ENCODE results near the gene ANO9.

The ANO9 gene

GRCh38 chr11:382081-382629 lies 59.7 kb downstream of the ANO9 start:
- no peak for DNase-seq (ENCODE audit: low read depth)

- no peak for DNase-seq (ENCODE audit: low read depth)
Measured at GRCh38 chr11:381501-382072, 60.2 kb downstream of the ANO9 start.

DNA sequence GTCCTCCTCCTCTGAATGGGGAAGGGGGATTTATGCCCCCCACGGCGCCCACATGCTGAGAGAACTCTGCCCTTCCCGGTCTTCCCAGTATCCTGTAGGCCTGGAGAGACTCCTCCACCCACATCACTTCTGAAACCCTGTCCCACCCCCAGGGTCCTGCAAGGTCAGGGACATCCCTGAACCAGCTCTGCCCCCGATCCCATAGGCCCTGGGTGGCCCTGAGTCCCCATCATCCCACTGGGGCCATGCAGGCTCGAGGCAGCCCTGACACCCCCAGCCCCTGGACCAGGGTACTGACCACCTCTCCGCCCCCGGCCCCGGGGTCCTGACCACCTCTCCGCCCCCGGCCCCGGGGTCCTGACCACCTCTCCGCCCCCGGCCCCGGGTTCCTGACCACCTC lies 60.8 kb downstream of the ANO9 start:
- DNase-seq (ENCODE audit: low read depth) = no peak

GRCh38 chr11:380491-380890 lies 61.3 kb downstream of the ANO9 start:
- DNase-seq (ENCODE audit: low read depth) = no peak

DNA sequence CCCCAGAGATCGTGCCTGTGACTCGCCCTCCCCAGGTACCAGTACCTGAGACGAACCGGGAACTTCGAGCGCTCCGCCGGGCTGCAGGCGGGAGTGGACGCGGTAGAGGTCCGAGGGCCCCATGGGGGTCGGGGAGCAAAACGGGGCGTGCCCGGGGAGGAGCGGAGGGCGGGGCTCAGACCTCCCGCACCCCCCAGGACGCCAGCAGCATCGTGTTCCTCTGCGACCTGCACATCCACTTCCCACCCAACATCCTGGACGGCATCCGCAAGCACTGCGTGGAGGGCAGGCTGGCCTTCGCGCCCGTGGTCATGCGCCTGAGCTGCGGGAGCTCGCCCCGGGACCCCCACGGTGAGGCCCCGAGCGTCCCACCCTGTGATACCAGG lies 61.7 kb downstream of the ANO9 start:
- DNase-seq (ENCODE audit: low read depth) = no peak

DNA sequence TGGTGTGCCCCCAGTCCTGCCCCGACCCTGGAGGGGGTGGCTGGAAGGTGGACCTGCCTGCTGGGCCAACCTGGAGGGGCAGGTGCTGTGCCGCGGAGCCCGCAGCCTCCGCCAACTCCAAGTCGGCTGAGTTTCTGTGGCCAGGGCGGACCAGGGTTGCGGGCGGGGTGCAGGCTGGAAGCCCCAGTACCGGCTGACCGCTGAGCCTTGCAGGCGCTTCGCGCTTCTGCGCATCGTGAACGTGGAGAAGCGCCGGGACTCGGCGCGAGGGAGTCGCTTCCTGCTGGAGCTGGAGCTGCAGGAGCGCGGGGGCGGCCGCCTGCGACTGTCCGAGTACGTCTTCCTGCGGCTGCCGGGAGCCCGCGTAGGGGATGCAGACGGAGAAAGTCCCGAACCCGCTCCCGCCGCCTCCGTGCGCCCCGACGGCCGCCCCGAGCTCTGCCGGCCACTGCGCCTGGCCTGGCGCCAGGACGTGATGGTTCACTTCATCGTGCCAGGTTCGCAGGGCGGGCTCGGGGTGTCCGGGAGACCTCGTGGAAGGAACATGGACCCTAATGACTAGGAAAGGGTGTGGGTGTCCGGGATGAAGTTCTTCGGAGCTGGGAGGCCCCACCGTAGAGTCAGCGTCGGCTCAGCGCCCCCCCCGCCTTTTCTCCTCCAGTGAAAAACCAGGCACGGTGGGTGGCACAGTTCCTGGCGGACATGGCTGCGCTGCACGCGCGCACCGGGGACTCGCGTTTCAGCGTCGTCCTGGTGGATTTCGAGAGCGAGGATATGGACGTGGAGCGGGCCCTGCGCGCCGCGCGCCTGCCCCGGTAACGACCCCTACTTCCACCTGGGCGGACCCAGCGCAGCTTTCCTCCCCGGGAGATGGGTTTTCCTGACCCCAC lies 62.4 kb downstream of the ANO9 start:
- DNase-seq (ENCODE audit: low read depth) = no peak

GRCh38 chr11:377883-378500 lies 63.8 kb downstream of the ANO9 start:
- no peak for DNase-seq (ENCODE audit: low read depth)

DNA sequence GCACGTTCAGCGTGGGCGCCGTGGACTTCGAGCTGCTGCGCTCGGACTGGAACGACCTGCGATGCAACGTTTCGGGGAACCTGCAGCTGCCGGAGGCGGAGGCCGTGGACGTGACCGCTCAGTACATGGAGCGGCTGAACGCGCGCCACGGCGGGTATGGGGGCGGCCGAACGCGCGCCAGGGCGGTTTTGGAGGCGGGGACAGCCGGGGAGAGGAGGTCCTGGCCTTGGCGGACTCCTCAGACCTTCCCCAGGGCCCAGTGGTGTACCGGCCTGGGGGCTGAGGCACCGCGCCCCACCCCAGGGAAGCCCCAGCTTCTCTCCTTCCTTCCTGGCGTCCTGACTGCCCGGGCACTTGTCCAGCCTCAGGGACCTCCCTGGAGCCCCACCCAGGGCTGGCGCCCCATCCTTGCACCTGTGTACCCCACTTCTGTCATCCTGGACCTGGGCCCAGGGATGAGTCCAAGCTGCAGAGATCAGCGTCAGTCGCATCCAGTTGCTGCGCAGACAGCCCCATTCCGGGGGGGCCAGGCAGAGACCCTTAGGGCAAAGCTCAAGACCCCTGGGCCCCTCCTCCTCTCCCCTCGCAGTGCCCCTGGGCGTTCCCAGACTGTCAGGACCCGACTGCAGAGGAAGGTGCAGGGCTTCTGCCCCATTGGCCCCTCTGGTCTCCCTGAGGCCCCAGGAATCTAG lies 64.5 kb downstream of the ANO9 start:
- DNase-seq (ENCODE audit: low read depth) = no peak

DNA sequence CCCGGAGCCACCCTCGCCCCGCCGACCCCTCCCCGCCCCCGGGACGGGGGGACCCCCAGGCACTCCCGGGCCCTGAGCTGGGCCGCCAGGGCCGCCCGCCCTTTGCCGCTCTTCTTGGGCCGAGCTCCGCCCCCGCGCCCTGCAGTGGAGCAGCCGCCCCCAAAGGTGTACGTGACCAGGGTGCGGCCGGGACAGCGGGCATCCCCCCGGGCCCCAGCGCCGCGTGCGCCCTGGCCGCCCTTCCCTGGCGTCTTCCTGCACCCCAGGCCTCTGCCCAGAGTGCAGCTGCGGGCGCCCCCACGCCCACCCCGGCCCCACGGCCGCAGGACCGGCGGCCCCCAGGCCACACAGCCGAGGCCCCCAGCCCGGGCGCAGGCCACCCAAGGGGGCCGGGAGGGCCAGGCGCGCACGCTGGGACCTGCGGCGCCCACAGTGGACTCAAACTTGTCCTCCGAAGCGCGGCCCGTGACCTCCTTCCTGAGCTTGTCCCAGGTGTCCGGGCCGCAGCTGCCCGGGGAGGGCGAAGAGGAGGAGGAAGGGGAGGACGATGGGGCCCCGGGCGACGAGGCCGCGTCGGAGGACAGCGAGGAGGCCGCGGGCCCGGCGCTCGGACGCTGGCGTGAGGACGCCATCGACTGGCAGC lies 65.2 kb downstream of the ANO9 start:
- no peak for DNase-seq (ENCODE audit: low read depth)

DNA sequence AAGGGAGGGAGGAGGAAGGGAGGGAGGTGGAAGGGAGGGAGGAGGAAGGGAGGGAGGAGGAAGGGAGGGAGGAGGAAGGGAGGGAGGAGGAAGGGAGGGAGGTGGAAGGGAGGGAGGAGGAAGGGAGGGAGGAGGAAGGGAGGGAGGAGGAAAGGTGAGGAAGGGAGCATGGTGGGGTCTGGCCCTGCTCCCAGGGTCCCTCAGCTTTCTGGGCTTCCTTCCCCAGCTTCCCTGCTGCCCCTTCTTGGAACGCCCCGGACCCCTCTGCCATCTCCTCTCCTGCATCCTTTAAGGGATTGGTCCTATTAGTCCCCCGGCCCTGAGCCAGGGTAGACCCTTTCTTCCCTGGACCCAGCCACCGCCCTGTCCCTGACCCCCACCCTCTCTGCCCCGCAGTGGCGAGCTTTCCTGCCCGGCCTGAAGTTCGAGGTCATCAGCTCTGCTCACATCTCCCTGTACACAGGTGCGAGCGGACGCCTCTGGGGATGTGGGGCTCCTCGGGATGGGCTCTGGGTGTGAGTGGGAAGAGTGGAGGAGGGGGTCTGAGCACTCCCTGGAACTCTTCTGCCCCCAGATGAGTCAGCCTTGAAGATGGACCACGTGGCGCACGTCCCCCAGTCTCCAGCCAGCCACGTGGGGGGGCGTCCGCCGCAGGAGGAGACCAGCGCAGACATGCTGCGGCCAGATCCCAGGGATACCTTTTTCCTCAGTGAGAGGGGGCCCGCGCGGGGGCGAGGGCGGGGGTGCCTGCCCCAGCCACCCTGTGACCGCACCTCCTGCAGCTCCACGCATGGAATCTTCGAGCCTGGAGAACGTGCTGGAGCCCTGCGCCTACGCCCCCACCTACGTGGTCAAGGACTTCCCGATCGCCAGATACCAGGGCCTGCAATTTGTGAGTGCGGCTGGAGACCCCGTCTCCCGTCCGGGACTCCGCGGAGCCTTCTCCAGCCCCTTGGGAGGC lies 66.5 kb downstream of the ANO9 start:
- no peak for DNase-seq (ENCODE audit: low read depth)

- no peak for DNase-seq (ENCODE audit: low read depth)
Measured at GRCh38 chr11:373716-374551, 67.9 kb downstream of the ANO9 start.

- no peak for DNase-seq (ENCODE audit: low read depth)
Measured at GRCh38 chr11:372809-373715, 68.7 kb downstream of the ANO9 start.

- DNase-seq (ENCODE audit: low read depth) = no peak
Measured at GRCh38 chr11:371716-372590, 69.9 kb downstream of the ANO9 start.

DNA sequence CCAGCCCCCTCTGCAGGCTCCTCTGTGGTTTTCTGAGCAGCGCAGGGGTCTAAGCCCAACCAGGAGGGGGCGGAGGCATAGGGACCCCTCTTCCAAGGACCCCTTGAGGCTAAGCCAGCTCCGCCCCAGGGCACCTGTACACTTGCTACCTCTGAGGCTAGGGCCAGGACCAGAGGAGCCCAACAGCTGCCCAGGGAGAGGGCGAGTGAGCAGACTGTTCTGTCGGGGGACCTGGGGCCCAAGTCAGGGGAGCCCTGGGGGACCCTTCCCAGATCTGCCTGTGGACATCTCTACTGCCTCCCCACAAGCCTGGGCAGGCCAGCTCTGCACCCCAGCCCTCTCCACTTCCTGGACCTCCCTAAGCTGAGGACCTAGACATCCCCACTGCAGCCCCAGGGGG lies 70.8 kb downstream of the ANO9 start:
- no peak for DNase-seq (ENCODE audit: low read depth)

DNA sequence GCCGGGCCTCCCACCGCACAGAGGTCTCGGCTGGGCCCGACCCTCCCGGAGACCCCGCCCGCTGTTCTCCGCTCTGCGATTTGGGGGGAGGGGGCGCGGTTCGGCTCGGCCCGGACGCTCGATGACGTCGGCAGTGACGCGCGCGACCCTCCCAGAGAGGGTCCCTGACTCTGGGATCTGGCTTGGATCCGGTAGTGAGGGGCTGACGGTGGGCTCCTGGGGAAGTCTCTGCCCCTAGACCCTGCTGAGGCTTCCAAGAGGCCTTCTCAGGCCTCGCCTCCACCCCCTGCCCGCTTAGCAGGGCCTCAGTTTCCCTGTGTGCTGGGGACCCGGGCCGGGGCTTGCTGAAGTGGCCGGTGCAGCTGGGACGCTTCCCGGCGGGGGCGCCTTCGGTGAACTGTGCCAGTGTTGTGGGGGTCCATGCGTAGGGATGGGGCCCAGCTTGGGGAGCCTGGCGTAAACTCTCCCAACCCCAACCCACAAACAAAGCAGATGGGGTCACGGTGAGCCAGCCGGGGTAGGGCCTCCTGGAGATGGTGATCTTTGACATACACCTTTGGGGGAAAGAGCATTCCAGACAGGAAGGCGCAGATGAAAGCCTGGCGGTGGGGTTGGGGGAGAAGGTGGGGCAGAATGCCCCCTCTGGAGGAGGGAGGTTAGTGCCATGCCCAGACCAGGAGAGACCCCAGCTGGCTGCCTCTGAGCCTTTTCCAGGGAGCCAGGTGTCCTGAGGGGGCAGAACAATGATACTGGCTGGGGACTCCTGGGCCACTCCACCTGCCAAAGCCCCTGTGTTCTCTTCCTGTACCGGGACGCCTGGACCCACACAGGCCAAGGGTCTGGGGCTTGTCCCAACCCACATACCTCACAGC lies 71.5 kb downstream of the ANO9 start:
- no peak for DNase-seq (ENCODE audit: low read depth)

DNA sequence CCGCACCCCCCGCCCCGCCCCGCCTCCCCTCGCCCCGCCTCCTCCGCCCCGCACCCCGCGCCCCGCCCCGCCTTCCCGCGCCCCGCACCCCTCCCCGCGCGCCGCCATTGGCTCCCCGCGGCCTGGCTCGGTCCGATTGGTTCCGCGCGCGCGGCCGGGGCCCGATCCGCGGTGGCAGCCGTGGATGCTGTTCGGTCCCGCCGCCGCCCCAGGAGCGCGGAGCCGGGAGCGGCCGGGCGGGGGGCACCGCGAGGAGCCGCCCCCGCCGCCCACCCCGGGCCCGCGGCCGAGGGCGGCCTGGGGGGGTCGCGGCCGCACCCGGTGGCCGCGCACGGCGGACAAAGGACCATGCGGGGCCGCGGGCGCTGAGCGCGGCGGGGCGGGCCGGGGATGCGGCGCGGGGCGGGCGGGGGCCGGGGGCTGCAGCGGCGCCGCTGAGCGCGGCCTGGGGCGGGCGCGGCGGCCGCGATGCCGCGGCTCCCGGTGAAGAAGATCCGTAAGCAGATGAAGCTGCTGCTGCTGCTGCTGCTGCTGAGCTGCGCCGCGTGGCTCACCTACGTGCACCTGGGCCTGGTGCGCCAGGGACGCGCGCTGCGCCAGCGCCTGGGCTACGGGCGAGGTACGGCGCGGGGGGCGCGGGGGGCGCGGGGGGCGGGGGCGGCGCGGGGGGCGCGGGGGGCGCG lies 72.3 kb downstream of the ANO9 start, which contains the start of gene B4GALNT4:
B4GALNT4 (plus strand) TSS at position 164 of the 683 bp plus-strand sequence; CDS start at position 469, 305 bp downstream.
- no peak for DNase-seq (ENCODE audit: low read depth)
